ENCODE data around the gene MRPS6.

MRPS6 gene

GRCh38 chr21:34132926-34133325 lies 59.5 kb downstream of the MRPS6 start:
- no peak for DNase-seq (ENCODE audit: low read depth, low spot score)

GRCh38 chr21:34133392-34133791 lies 60.0 kb downstream of the MRPS6 start:
- no peak for DNase-seq (ENCODE audit: low read depth, low spot score)

GRCh38 chr21:34133802-34134201 lies 60.4 kb downstream of the MRPS6 start:
- DNase-seq (ENCODE audit: low read depth, low spot score): peak; percentile 18

- DNase-seq (ENCODE audit: low read depth, low spot score): no peak
These were observed 62.0 kb downstream of the MRPS6 start for GRCh38 chr21:34135330-34135729.

- no peak for DNase-seq (ENCODE audit: low read depth, low spot score)
These were observed 68.0 kb downstream of the MRPS6 start for GRCh38 chr21:34141373-34141772.

GRCh38 chr21:34143685-34144182 lies 70.4 kb downstream of the MRPS6 start:
- DNase-seq (ENCODE audit: low read depth, low spot score): no peak

GRCh38 chr21:34144224-34144623 lies 70.8 kb downstream of the MRPS6 start:
- no peak for DNase-seq (ENCODE audit: low read depth, low spot score)

GRCh38 chr21:34147792-34148418 lies 74.5 kb downstream of the MRPS6 start:
- DNase-seq (ENCODE audit: low read depth, low spot score): no peak

- no peak for DNase-seq (ENCODE audit: low read depth, low spot score)
These were observed 75.0 kb downstream of the MRPS6 start for GRCh38 chr21:34148419-34148804.

- DNase-seq (ENCODE audit: low read depth, low spot score): no peak
These were observed 75.6 kb downstream of the MRPS6 start for GRCh38 chr21:34148826-34149558.

- no peak for DNase-seq (ENCODE audit: low read depth, low spot score)
These were observed 79.1 kb downstream of the MRPS6 start for GRCh38 chr21:34152500-34152899.

- no peak for DNase-seq (ENCODE audit: low read depth, low spot score)
These were observed 81.5 kb downstream of the MRPS6 start for GRCh38 chr21:34154878-34155277.

- no peak for DNase-seq (ENCODE audit: low read depth, low spot score)
These were observed 83.6 kb downstream of the MRPS6 start for GRCh38 chr21:34156957-34157356.

- no peak for DNase-seq (ENCODE audit: low read depth, low spot score)
These were observed 84.1 kb downstream of the MRPS6 start for GRCh38 chr21:34157521-34157920.

- DNase-seq (ENCODE audit: low read depth, low spot score): peak; percentile 32
These were observed 85.8 kb downstream of the MRPS6 start for GRCh38 chr21:34158866-34159835.

GRCh38 chr21:34166468-34166867 lies 93.1 kb downstream of the MRPS6 start:
- no peak for DNase-seq (ENCODE audit: low read depth, low spot score)

GRCh38 chr21:34170886-34171285 lies 97.5 kb downstream of the MRPS6 start:
- DNase-seq (ENCODE audit: low read depth, low spot score): no peak

- no peak for DNase-seq (ENCODE audit: low read depth, low spot score)
These were observed 101.1 kb downstream of the MRPS6 start for GRCh38 chr21:34174470-34174869.

- DNase-seq (ENCODE audit: low read depth, low spot score): no peak
These were observed 103.1 kb downstream of the MRPS6 start for GRCh38 chr21:34176448-34176847.

- no peak for DNase-seq (ENCODE audit: low read depth, low spot score)
These were observed 104.7 kb downstream of the MRPS6 start for GRCh38 chr21:34177919-34178567.

- peak; percentile 79 for DNase-seq (ENCODE audit: low read depth, low spot score)
These were observed 106.0 kb downstream of the MRPS6 start for GRCh38 chr21:34179204-34179935.
